GM12878 (cell line): ENCODE data around the gene ADISSP.

Source experiments
- ETV6 ChIP-seq, 2 experiments: fragments of 450-650 bp in 1 of 2; IDR thresholded peaks in 1 of 2; conservative IDR thresholded peaks in 1 of 2; 2 replicates each; pipeline ENCODE4 v1.6.1; 2014; ENCODE audit warnings: antibody characterized with exemption in 1 of 2, borderline replicate concordance in 1 of 2, low read depth in 1 of 2, mild to moderate bottlenecking in 1 of 2, moderate library complexity in 1 of 2
- EZH2 ChIP-seq: IDR thresholded peaks from 2 replicates; pipeline ENCODE4 v1.6.1; 2012; ENCODE audit warnings: low read depth, mild to moderate bottlenecking, control low read depth, inconsistent platforms, low read length, borderline replicate concordance; ENCODE audit not compliant: control insufficient read depth
- MTA3 ChIP-seq: IDR thresholded peaks from 2 replicates; pipeline ENCODE4 v1.6.1; 2012; ENCODE audit warnings: low read length, inconsistent platforms, borderline replicate concordance
- POLR2A ChIP-seq: IDR thresholded peaks from 2 replicates; pipeline ENCODE4 v1.6.1; 2011; ENCODE audit warnings: low read depth, mild to moderate bottlenecking, low read length
- YY1 ChIP-seq: IDR thresholded peaks from 2 replicates; pipeline ENCODE4 v1.6.1; 2011; ENCODE audit warnings: low read depth, mild to moderate bottlenecking, low read length
- ZNF24 ChIP-seq: fragments of 450-650 bp; IDR thresholded peaks from 2 replicates; pipeline ENCODE4 v1.6.1; 2017; ENCODE audit warnings: antibody characterized with exemption, mild to moderate bottlenecking
- ZNF274 ChIP-seq: IDR thresholded peaks from one replicate; pipeline ENCODE4 v1.8.0; 2011; ENCODE audit not compliant: insufficient read length, insufficient read depth
- TF ChIP-seq, protein P1 (sequence below), 3 experiments: IDR thresholded peaks in 2 of 3; conservative IDR thresholded peaks in 1 of 3; 2 replicates each; pipeline ENCODE4 v1.5.1; 2011; ENCODE audit warnings: low read depth in 3 of 3, low read length in 3 of 3, mild to moderate bottlenecking in 3 of 3, control low read depth in 2 of 3, moderate library complexity in 2 of 3, inconsistent platforms in 1 of 3, mixed read lengths in 1 of 3; ENCODE audit not compliant: control insufficient read depth in 2 of 3, insufficient read depth in 1 of 3; ENCODE audit errors: extremely low read depth in 1 of 3
- TF ChIP-seq, protein P2 (sequence below): IDR thresholded peaks from 2 replicates; pipeline ENCODE4 v1.6.1; 2012; ENCODE audit warnings: low read depth, low read length, improper control_type of control experiment

DNA sequence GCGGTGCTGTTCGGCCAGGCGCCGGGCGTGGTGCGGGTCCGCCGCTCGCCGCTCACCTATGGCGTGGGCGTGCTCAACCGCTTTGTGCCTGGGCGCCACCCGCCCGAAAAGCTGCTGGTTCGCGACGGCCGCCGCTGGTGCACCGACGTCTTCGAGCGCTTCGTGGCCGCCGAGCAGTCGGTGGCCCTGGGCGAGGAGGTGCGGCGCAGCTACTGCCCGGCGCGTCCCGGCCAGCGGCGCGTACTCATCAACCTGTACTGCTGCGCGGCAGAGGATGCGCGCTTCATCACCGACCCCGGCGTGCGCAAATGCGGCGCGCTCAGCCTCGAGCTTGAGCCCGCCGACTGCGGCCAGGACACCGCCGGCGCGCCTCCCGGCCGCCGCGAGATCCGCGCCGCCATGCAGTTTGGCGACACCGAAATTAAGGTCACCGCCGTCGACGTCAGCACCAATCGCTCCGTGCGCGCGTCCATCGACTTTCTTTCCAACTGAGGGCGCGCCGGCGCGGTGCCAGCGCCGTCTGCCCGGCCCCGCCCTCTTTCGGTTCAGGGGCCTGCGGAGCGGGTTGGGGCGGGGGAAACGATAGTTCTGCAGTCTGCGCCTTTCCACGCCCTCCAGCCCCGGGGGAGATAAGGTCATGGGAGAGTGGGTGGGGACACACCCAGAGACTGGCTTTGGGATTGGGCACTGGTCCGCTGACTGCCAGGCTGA, 15.7 kb downstream of the ADISSP start:
- no peak for TF ChIP-seq POLR2A
- no peak for TF ChIP-seq MTA3
- TF ChIP-seq ZNF24: no peak
- TF ChIP-seq, protein P1, sequence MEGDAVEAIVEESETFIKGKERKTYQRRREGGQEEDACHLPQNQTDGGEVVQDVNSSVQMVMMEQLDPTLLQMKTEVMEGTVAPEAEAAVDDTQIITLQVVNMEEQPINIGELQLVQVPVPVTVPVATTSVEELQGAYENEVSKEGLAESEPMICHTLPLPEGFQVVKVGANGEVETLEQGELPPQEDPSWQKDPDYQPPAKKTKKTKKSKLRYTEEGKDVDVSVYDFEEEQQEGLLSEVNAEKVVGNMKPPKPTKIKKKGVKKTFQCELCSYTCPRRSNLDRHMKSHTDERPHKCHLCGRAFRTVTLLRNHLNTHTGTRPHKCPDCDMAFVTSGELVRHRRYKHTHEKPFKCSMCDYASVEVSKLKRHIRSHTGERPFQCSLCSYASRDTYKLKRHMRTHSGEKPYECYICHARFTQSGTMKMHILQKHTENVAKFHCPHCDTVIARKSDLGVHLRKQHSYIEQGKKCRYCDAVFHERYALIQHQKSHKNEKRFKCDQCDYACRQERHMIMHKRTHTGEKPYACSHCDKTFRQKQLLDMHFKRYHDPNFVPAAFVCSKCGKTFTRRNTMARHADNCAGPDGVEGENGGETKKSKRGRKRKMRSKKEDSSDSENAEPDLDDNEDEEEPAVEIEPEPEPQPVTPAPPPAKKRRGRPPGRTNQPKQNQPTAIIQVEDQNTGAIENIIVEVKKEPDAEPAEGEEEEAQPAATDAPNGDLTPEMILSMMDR (IDR thresholded peaks at IDR 0.05 in 2 of 3, conservative IDR thresholded peaks at IDR 0.05 in 1 of 3; ENCODE audit: control insufficient read depth in 2 of 3, extremely low read depth in 1 of 3, insufficient read depth in 1 of 3, low read depth in 3 of 3, low read length in 3 of 3): no peak
- no peak for TF ChIP-seq ZNF274
- TF ChIP-seq EZH2: no peak
- no peak for TF ChIP-seq YY1
- no peak for TF ChIP-seq ETV6 (conservative IDR thresholded peaks at IDR 0.05 in 1 of 2, IDR thresholded peaks at IDR 0.05 in 1 of 2; ENCODE audit: borderline replicate concordance in 1 of 2, low read depth in 1 of 2)
- TF ChIP-seq, protein P2, sequence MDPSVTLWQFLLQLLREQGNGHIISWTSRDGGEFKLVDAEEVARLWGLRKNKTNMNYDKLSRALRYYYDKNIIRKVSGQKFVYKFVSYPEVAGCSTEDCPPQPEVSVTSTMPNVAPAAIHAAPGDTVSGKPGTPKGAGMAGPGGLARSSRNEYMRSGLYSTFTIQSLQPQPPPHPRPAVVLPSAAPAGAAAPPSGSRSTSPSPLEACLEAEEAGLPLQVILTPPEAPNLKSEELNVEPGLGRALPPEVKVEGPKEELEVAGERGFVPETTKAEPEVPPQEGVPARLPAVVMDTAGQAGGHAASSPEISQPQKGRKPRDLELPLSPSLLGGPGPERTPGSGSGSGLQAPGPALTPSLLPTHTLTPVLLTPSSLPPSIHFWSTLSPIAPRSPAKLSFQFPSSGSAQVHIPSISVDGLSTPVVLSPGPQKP: no peak
